ENCODE results near the gene FAM168A. TPM values are rescaled to one million over a fixed set of nuclear protein-coding genes. Genes with fewer than 3 reads are reported as not detected.

The FAM168A gene, protein sequence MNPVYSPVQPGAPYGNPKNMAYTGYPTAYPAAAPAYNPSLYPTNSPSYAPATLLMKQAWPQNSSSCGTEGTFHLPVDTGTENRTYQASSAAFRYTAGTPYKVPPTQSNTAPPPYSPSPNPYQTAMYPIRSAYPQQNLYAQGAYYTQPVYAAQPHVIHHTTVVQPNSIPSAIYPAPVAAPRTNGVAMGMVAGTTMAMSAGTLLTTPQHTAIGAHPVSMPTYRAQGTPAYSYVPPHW
- 20.2 and 21.9 TPM in 2 replicates for total RNA-seq

DNA sequence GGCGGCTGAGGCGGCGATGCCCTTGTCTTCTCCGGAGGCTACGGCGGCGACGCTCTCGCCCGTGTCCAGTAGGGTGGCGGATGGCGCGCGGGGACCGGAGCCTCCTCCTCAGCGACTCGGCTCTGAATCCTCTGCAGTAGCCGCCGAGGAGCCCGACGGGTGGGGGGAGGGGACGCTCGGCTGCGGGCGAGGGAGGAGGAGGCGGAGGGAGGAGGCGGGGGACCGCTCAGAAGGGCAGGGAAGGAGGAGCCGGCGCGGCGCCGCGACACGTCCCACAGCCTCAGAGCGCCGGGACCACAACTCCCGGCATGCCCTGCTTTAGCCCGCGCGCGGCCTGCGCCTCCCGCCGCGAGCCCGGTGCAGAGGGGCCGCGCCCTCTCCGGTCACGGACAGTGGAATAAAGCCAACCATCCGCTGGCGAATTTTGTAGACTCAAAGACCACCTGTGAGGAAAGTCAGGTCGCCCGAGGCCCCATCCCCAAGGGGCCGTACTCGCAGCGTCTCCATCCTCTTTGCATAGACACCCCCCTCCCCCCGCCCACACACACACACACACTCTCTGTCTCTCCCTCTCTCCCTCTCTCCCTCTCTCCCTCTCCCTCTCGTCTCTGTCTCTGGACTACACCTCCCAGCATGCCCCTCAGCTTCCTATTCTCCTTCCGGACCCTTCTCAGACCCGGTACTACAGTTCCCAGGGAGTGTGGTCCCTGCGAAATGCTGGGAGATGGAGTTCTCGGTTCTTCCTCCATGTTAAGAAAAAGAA, at the start of gene FAM168A:
FAM168A (minus strand) TSS at position 157 of the 763 bp plus-strand sequence. CDS start 129,638 bp downstream, outside the sequence.

GRCh38 chr11:73645972-73646631, 48.2 kb upstream of the FAM168A start, which contains the start of gene PLEKHB1:
PLEKHB1 (plus strand) TSS chr11:73646581; CDS start chr11:73646609, 28 bp downstream.

GRCh38 chr11:73376160-73376802, 221.6 kb downstream of the FAM168A start, which contains the start of gene RELT:
RELT (plus strand) TSS chr11:73376399; CDS start chr11:73389137, 12,738 bp downstream.

Small RNAs within 50 kb of the gene (small RNA-seq; reads per million reads assigned to genes)
- gene AP000763.2, result not detected
- not detected for gene HMGN2P38

Other genes with a start within 250 kb of the FAM168A start
- gene RELT, start 221.7 kb downstream of the FAM168A start, total RNA-seq, result 2.6 and 6.3 TPM in 2 replicates
- under 0.01 TPM in 1 of 2 replicates, not detected in the other for gene PLEKHB1, start 48.5 kb upstream of the FAM168A start, total RNA-seq
- 82.7 and 111 TPM in 2 replicates for gene RAB6A, start 163.0 kb upstream of the FAM168A start, total RNA-seq
- gene MRPL48, start 189.8 kb upstream of the FAM168A start, total RNA-seq, result 14.7 and 19.0 TPM in 2 replicates

All from subcutaneous preadipocyte (primary cell).